Measurements from ENCODE around the gene SH3BP2. TPM values are rescaled to one million over a fixed set of nuclear protein-coding genes. Genes with fewer than 3 reads are reported as not detected.

Gene SH3BP2
- total RNA-seq, 3 donors from 2014 or later, result 72.2 to 77.9 (median 76.7) TPM

DNA sequence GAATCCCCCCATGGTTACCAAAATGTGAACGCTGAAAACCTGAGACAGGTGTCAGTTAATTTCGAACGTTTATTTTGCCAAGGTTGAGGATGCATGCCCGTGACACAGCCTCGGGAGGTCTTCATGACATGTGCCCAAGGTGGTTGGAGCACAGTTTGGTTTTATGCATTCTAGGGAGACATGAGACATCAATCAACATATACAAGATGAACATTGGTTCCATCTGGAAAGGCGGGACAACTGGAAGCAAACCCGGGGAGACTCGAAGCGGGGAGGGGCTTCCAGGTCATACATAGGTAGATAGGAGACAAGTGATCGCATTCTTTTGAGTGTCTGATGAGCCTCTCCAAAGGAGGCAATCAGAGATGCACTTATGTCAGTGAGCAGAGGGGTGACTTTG lies 11.0 kb upstream of the SH3BP2 start:
- no peak for DNase-seq
- ATAC-seq, result no peak
- peaks cover 25% of the 10 kb centered on the region for H3K9me3 Mint-ChIP-seq
- no peaks in the 10 kb centered on the region for H3K27me3 Mint-ChIP-seq (ENCODE audit: low read depth)
- H3K36me3 Mint-ChIP-seq (ENCODE audit: insufficient read depth), result peaks cover 3% of the 10 kb centered on the region
- no peak overlapping the region for H3K4me3 Mint-ChIP-seq
- H3K4me1 Mint-ChIP-seq (ENCODE audit: low read depth), result peaks cover 25% of the 10 kb centered on the region

DNA sequence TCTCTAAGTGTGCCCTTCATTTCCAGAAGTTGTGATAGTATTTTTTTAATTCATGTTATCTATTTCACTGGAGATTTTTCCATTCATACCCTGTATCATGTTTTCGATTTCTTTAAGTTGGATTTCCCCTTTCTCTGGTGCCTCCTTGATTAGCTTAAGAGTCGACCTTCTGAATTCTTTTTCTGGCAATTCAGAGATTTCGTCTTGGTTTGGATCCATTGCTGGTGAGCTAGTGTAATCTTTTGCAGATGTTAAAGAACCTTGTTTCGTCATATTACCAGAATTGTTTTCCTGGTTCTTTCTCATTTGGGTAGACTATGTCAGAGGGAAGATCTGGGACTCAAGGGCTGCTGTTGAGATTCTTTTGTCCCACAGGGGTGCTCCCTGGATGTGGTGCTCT lies 9.1 kb upstream of the SH3BP2 start:
- Mint-ChIP-seq H3K4me1 (ENCODE audit: low read depth) (peaks cover 41% of the 10 kb centered on the region), H3K27me3 (ENCODE audit: low read depth) (no peaks in the 10 kb centered on the region), H3K36me3 (ENCODE audit: insufficient read depth) (peaks cover 3% of the 10 kb centered on the region), H3K9me3 (peaks cover 25% of the 10 kb centered on the region), H3K4me3 (no peak overlapping the region)
- ATAC-seq (no peak), DNase-seq (no peak)

DNA sequence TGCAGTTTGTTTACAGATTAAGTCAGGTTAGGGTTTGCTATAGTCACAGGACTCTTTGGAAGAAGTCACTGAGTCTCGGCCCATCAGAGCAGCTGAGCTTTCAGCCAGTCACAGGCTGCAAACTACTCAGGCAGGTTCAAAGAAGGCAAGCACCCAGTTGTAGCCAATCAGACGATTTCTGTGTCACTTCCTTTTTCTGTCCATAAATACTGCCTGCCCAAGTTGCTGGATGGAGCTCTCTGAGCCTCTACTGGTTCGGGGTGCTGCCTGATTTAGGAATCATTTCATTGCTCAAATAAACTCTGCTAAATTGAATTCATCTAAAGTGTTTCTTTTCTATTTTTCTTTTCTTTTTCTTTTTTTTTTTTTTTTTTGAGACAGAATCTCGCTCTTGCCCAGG lies 7.3 kb upstream of the SH3BP2 start:
- ATAC-seq (peak; percentile 21 to 46), DNase-seq (no peak)
- Mint-ChIP-seq H3K9me3 (peaks cover 25% of the 10 kb centered on the region), H3K4me1 (ENCODE audit: low read depth) (peaks cover 51% of the 10 kb centered on the region), H3K36me3 (ENCODE audit: insufficient read depth) (peaks cover 3% of the 10 kb centered on the region), H3K27me3 (ENCODE audit: low read depth) (no peaks in the 10 kb centered on the region), H3K4me3 (no peak overlapping the region)

DNA sequence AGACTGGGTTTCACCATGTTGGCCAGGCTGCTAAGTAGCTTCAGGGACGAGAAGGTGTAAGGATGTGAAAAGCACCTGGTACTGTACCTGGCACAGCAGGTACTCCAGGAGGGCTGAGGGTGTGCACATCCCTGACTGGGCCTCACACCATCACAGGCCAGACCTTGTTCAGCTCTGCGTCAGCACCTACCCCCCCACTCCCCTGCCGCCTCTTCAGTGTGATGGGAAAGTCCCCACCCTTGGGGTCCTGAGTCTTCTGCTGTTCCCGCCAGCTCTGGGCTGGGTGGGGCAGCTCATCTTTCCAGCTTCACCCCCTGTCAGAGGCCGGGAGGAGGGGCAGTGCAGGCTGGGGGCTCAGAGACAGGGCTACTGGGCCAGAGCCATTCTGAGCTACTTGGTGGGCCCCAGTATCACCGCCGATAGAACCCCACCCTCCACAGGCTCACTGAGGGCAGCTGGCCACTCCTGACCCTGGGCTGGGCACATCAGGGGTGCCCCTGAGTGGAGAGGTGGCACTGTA lies 6.7 kb upstream of the SH3BP2 start:
- peak; percentile 83 for DNase-seq
- Mint-ChIP-seq H3K4me3 (no peak overlapping the region), H3K9me3 (peaks cover 23% of the 10 kb centered on the region)

DNA sequence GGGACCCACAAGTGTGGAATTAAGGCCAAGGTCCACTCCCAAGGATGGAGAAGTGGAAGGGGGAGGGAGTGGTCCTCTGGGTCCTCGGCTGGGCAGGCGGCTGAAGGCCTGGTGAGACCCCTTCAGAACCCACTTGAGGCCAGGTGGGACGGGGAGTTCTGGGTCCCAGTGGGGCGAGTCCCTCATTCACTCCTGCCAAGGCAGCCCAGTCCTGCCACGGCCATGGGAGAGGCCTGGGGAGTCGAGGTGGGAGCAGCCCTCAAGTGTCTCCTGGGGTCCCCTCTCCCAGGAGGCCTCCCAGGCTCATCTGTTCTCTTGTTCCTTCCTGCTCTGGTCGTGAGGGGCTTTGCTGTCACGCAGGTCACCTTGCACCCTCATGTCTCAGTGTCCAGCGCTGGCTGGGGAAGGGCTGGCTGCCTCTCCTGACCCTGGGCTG lies 6.1 kb upstream of the SH3BP2 start:
- Mint-ChIP-seq H3K4me1 (ENCODE audit: low read depth) (peaks cover 54% of the 10 kb centered on the region), H3K9me3 (peaks cover 19% of the 10 kb centered on the region)

More for the DNA sequence above, 6.7 kb upstream of the SH3BP2 start:
- H3K27me3 Mint-ChIP-seq (ENCODE audit: low read depth), result no peaks in the 10 kb centered on the region
- peaks cover under 1% of the 10 kb centered on the region for H3K36me3 Mint-ChIP-seq (ENCODE audit: insufficient read depth)
- H3K4me1 Mint-ChIP-seq (ENCODE audit: low read depth), result peaks cover 53% of the 10 kb centered on the region
- peak; percentile 79 to 80 for ATAC-seq

DNA sequence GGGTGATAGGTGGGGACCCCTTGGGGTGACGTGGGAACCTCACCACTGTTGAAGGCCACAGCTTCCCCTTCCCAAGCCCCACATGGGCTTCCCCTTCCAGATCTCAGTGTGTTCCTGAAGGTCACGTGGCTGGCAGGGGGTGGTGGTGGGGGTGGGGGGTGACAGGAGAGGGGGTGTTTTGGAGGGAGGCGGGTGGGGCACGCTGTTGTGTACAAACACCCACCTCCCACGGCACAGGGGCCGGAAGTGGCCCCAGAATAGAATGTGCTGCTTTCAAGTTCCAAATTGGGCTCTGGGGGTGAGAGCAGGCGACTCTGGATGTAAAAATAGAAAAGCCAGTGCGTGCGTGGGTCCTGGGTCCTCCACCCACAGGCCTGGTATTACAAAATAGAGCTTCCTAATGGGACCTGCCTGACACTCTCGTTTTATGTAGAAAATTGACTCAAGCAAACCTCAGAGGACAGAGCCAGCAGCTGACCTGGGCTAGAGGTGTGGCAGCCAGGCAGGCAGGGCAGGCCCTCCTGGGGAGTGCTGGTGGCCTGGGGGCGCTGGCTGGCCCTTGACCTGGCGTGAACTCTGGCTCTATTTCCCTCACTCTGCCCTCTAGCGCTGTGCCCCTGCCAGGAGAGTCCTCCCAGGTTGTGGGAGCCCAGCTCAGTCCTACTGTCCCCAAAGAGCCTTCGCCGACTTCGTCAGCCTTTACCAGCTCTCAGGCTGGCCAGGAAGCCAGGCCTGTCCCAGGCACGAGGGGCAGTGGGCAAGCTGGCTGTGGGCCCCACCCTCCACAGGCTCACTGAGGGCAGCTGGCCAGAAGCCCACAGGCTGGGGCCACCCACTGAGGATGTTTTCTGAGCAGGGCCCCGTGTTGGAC lies 5.4 kb upstream of the SH3BP2 start:
- H3K36me3 Mint-ChIP-seq (ENCODE audit: insufficient read depth), result no peaks in the 10 kb centered on the region
- peak; percentile 65 for DNase-seq
- H3K9me3 Mint-ChIP-seq, result peaks cover 16% of the 10 kb centered on the region
- peak; percentile 21 to 23 for ATAC-seq
- H3K27me3 Mint-ChIP-seq (ENCODE audit: low read depth), result no peaks in the 10 kb centered on the region
- H3K4me1 Mint-ChIP-seq (ENCODE audit: low read depth), result peaks cover 54% of the 10 kb centered on the region
- H3K4me3 Mint-ChIP-seq, result peak overlapping the region; percentile 21

More for the DNA sequence above, 6.1 kb upstream of the SH3BP2 start:
- H3K4me3 Mint-ChIP-seq, result peak overlapping the region; percentile 21
- H3K27me3 Mint-ChIP-seq (ENCODE audit: low read depth), result no peaks in the 10 kb centered on the region
- DNase-seq, result no peak
- no peaks in the 10 kb centered on the region for H3K36me3 Mint-ChIP-seq (ENCODE audit: insufficient read depth)
- ATAC-seq, result no peak

DNA sequence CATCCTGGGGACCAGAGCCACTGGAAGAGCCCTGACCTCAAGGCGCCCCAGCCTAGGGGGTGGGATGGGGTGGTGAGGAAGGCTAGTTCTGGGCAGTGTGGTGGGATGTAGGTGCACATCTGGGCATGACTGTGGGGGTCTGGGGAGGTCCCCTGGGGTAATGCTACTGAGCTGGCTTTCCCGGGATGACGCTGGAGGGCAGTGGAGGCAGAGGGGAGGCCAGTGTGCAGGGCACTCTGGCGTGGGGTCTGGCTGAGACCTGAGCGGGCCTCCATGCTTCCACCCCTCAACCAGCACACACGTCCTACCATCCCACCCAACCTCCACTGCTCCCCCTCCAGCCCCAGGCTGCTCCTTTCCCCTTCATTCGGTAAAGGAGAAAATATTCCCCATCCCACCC lies 4.8 kb upstream of the SH3BP2 start:
- Mint-ChIP-seq H3K36me3 (ENCODE audit: insufficient read depth) (no peaks in the 10 kb centered on the region), H3K27me3 (ENCODE audit: low read depth) (no peaks in the 10 kb centered on the region), H3K4me1 (ENCODE audit: low read depth) (peaks cover 54% of the 10 kb centered on the region), H3K4me3 (no peak overlapping the region), H3K9me3 (peaks cover 11% of the 10 kb centered on the region)
- ATAC-seq, result no peak
- no peak for DNase-seq

DNA sequence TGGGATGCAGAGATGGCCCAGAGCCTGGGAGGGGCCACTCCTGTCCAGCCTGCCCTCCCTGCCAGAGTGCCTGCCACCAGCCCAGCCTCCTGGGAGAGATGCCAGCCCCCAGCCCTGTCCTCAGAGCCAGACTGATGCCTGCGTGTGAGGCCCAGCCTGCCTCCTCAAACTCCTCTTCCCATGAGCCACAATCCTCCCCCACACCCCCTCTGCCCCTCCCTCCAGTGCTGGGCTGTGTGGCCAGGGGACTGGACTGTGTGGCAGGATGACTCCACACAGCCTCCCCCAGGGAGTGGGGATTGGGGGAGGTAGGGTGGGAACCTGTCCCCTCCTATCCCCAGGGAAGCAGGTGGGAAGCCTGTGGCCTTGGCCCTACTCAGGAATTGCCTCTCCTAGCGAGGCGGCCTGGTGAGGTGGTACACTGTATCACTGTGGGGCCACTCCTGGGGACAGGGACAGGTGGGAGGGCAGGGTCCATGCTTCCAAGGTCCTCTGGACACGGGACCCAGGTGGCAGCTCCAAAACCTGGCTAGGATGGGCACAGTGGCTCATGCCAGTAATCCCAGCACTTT lies 4.3 kb upstream of the SH3BP2 start:
- DNase-seq (no peak), ATAC-seq (no peak)
- Mint-ChIP-seq H3K9me3 (peaks cover 6% of the 10 kb centered on the region), H3K4me3 (no peak overlapping the region), H3K4me1 (ENCODE audit: low read depth) (peaks cover 55% of the 10 kb centered on the region), H3K36me3 (ENCODE audit: insufficient read depth) (no peaks in the 10 kb centered on the region), H3K27me3 (ENCODE audit: low read depth) (no peaks in the 10 kb centered on the region)

DNA sequence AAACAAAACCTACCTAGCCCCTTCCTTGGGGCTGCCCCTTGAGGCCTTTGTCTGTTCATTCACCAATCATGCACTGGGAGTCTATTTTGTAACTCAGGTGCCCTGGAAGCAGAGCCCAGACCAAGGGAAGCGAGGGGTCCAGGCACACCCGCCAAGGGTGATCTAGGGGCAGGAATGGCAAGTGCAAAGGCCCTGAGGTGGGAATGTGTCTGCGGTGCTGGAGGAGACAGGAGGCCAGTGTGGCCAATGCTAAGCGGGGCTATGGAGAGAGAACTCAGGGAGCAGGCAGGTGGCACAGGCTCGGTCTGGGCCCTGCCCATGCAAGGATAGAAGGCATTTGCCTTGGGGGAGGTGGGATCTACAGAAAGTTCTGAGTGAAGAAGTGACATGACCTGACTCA lies 3.5 kb upstream of the SH3BP2 start:
- peaks cover 57% of the 10 kb centered on the region for H3K4me1 Mint-ChIP-seq (ENCODE audit: low read depth)
- DNase-seq, result no peak

DNA sequence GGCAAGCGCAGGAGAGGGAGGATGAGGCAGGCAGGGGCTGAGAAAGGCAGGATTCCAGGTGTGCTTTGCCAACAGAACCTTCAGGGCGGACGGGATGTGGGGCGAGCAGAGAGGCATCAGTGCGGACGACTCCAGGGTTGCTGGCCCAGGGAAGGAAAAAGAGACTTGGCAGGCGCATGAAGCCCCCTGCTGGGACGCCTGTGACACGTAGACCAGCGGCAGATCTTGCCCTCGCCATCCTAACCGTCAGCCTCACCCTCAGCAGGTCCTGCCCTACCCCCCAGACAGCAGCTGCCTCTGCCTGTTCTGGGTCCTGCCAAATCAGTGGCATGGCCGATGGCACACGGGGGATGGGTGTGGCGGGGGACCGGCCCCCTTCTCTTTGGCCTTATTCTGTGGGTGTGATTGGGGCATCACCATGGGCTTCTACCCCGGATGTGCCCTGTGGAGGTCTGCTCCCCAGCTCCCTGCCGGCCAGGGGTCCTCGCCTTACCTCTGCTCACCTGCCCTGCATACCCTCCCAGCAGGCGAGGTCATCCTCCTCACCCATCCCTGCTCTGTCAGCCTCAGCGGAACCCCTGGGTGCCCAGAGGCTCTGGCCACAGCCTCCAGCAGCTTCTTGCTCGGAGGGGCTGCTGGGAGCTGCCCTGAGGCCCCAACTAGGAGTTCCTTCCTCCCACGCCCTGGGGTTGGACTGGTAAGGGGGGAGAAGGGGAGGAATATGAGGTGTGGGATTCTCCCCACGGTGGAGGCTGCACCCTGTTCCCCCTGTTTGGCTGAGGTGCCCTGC lies 2.9 kb upstream of the SH3BP2 start:
- ATAC-seq (no peak), DNase-seq (no peak)
- Mint-ChIP-seq H3K36me3 (ENCODE audit: insufficient read depth) (no peaks in the 10 kb centered on the region), H3K4me3 (no peak overlapping the region), H3K27me3 (ENCODE audit: low read depth) (no peaks in the 10 kb centered on the region), H3K4me1 (ENCODE audit: low read depth) (peaks cover 61% of the 10 kb centered on the region), H3K9me3 (no peaks in the 10 kb centered on the region)

More for the DNA sequence above, 3.5 kb upstream of the SH3BP2 start:
- Mint-ChIP-seq H3K9me3 (no peaks in the 10 kb centered on the region), H3K4me3 (no peak overlapping the region), H3K27me3 (ENCODE audit: low read depth) (no peaks in the 10 kb centered on the region), H3K36me3 (ENCODE audit: insufficient read depth) (no peaks in the 10 kb centered on the region)
- no peak for ATAC-seq

DNA sequence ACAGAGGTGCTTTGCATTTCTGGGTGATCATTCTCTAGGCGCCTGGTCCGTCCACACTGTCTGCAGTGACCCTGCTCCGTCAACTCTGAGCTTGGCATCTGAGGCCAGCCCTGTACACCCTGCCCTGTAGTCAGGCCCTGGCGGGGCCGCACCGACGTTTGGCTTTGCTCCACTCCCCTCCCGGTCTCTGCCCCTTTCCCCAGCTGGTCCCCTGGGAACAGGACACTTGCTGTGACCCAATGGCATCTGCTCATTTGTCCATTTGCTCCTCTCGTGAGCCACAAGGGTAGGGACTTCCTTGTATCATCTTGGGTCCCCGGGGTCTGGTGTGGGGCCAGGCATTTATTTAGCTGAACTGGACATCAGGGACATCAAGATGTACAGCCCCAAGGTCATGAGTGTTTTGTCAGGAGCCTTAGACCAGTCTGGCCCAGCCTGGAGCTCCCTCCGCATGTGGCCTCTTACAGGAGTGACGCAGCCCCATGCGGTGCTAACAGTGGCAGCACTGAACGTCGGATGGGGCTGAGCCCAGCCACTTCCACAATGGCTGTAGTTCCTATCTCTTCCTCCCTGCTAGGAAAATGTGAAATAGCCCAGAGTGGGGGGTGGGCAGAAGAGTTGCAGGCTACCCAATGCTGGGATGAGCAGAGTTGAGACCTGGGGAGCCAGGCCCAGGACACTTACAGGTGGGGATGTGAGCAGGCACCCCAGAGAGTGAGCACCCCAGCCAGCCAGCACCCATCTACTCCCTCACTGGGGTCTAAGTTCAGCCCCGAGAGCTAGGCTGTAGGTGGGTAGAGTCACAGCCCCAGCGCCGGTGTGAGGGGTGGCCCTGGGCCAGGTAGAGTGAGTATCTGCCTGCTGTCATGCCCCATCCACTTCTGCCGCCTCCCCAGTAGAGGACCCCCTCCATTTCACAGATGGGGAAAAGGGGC lies 2.0 kb upstream of the SH3BP2 start:
- Mint-ChIP-seq H3K4me3 (peak overlapping the region; percentile 52), H3K9me3 (no peaks in the 10 kb centered on the region), H3K4me1 (ENCODE audit: low read depth) (peaks cover 60% of the 10 kb centered on the region), H3K27me3 (ENCODE audit: low read depth) (no peaks in the 10 kb centered on the region), H3K36me3 (ENCODE audit: insufficient read depth) (no peaks in the 10 kb centered on the region)
- ATAC-seq (no peak), DNase-seq (no peak)

DNA sequence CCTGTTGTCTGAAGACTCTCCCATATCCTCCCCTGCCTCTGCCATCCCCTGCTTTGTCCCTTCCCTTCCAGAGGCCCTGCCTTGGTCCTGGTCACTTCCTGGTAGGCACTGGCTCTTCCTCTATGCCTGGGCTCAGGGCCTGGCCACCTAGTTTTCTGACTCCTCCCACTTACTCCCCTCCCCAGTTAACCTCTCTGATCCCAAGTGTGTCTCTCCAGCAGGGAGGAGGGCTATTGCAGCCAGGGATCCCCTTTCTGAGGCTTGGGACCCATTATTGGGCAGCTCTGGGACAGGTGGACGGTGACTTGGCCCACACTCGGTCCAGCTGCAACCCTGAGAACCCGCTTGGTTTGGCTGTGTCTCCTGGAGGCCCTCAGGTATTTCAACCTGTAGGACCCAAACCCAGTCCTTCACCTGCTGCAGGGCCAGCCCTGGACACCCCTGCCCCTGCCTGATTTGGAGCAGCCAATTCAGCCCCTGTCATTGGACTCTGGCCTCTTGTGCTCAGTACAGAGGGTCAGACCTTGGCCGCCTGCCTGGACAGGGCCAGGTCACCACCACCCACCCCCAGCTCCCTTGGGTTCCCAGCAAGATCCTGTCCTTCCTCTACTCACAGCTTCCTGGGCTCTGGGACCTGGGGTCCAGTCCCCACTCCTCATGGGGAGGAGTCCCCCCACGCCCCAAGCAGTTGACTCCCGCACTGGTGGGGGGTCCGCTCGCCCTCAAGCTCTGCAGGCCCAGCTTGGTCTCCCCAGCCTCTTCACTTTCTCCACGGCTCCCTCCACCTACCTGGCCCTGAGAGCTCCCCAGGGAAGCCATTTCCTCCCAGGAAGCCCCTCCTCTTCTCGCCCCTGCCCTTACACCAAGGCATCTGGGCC lies 1.1 kb upstream of the SH3BP2 start:
- DNase-seq (no peak), ATAC-seq (no peak)
- H3K4me1 Mint-ChIP-seq (ENCODE audit: low read depth), result peaks cover 53% of the 10 kb centered on the region
- no peaks in the 10 kb centered on the region for H3K36me3 Mint-ChIP-seq (ENCODE audit: insufficient read depth)
- H3K27me3 Mint-ChIP-seq (ENCODE audit: low read depth), result no peaks in the 10 kb centered on the region
- no peaks in the 10 kb centered on the region for H3K9me3 Mint-ChIP-seq
- peak overlapping the region; percentile 52 for H3K4me3 Mint-ChIP-seq

DNA sequence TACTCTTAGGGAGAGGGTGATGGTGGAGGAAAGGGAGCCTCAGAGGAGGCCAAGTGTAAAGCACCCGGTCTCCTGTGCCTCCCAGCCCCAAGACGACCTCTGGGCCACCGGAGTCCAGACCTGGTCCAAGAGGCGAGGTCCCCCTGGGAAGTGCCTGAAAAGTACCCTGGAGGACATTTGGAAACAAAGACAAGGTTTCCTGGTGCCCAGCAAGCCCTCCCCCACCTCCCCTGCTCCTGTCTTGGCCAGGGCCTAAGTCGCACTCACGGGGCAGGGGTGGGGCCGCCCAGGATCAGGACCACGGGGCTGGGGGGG lies 532 bp upstream of the SH3BP2 start:
- Mint-ChIP-seq H3K9me3 (no peaks in the 10 kb centered on the region), H3K4me1 (ENCODE audit: low read depth) (peaks cover 50% of the 10 kb centered on the region), H3K36me3 (ENCODE audit: insufficient read depth) (no peaks in the 10 kb centered on the region), H3K4me3 (peak overlapping the region; percentile 46), H3K27me3 (ENCODE audit: low read depth) (no peaks in the 10 kb centered on the region)
- DNase-seq (no peak), ATAC-seq (no peak)

Data from activated T-cell treated with anti-CD3 and anti-CD28 coated beads, Interleukin-2, amount 50 U/mL, for 4 hours (primary cell).